ENCODE results near the gene DDX51.

DNA sequence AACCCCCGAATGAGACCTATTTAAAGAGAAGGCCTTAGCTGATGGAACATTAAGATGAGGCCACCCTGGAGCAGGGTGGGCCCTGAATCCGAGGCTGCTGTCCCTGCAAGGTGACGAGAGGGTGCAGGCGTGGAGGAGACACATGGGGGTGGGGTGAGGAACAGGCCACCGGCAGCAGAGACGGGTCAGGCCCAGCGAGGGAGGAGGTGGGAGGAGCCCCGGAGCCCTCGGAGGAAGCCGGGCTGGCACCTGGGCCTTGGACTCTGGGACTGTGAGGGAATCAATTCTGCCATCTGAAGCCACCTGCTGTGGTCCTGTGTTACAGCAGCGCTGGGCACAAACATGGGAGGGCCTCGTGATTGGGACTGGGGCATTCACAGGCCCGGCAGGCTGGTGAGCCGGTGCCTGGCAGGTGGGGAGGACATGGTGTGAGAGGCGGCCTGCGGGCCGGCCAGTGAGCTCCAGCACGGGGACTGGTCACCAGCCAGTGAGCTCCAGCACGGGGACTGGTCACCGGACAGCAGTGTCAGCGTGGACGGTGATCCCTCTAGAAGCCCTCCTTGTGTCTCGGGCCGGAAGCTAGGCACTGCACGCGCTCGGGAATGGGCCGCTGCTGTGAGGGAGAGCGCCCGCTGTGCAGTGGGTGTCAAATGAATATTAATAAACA is 46.8 kb upstream of the DDX51 start:
- TF ChIP-seq, protein P1, sequence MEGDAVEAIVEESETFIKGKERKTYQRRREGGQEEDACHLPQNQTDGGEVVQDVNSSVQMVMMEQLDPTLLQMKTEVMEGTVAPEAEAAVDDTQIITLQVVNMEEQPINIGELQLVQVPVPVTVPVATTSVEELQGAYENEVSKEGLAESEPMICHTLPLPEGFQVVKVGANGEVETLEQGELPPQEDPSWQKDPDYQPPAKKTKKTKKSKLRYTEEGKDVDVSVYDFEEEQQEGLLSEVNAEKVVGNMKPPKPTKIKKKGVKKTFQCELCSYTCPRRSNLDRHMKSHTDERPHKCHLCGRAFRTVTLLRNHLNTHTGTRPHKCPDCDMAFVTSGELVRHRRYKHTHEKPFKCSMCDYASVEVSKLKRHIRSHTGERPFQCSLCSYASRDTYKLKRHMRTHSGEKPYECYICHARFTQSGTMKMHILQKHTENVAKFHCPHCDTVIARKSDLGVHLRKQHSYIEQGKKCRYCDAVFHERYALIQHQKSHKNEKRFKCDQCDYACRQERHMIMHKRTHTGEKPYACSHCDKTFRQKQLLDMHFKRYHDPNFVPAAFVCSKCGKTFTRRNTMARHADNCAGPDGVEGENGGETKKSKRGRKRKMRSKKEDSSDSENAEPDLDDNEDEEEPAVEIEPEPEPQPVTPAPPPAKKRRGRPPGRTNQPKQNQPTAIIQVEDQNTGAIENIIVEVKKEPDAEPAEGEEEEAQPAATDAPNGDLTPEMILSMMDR (IDR thresholded peaks at IDR 0.05) = no peak
- TF ChIP-seq TCF7L2 (IDR thresholded peaks at IDR 0.05; ENCODE audit: low read depth, low read length) (no peak), SIN3A (IDR thresholded peaks at IDR 0.05; ENCODE audit: borderline replicate concordance, insufficient read depth, low read depth, low read length) (no peak), POLR2AphosphoS5 (IDR thresholded peaks at IDR 0.05; ENCODE audit: low read depth, low read length) (no peak), REST (IDR thresholded peaks at IDR 0.05; ENCODE audit: insufficient read depth in 1 of 2, low read depth in 2 of 2, low read length in 1 of 2) (no peak)

All from Panc1 (cell line).